Anterior cingulate cortex (tissue), 58 donors: ENCODE measurements around the gene PTPRC.

ENCODE experiments used
- DNase-seq, 58 donors: peaks; one replicate each; lab custom pipeline; 2025; lab: John Stamatoyannopoulos, UW

PTPRC gene

DNA sequence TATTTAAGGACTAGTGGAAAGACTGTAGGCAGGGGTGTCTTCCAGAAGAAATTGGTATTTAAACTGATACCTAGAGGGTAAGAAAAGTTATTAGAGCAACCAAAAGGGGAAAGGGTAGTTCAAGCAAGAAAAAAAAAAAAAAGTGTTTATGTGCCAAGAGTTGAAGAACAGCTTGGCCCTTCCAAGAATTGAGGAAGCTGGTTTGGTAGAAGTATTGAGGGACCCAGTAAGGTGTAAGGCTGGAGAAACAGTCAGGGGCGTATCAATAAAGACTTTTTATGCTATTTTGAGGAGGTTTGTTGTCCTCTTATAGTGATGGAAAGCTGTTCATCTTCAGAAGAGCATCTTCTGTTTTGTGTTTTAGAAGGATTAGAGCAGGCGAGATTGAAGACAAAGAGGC lies 108.3 kb downstream of the PTPRC start:
- no peak for DNase-seq

DNA sequence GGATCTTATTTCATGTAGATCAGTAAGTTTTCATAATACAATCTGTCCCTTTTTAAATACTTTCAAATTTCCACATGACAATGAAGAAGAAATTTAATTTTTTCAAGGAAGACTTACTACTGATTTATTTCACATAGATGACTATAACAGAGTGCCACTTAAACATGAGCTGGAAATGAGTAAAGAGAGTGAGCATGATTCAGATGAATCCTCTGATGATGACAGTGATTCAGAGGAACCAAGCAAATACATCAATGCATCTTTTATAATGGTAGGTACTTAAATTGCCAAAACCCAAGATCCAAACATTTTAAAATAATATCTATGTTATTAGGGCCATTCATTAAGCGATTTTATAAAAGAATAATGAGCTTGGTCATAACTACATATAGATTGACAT lies 110.4 kb downstream of the PTPRC start:
- no peak for DNase-seq

DNA sequence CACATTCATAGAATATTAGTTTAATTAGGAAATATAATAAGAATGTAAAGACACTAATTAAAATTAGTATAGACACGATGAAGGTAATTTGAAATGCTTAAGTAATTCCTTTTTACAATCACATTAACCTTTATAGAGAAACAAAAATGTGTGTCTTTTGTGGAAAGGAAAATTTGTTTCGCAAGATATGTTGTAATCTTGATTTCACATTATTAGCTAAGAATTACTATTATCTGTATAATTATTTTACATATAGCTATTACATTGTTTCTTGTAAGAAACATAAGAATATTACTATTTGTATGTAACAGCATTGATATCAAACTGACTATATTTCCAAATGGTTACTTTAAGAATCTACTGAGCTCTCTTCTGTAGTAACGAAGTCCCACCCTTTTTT lies 111.2 kb downstream of the PTPRC start:
- DNase-seq, result no peak

DNA sequence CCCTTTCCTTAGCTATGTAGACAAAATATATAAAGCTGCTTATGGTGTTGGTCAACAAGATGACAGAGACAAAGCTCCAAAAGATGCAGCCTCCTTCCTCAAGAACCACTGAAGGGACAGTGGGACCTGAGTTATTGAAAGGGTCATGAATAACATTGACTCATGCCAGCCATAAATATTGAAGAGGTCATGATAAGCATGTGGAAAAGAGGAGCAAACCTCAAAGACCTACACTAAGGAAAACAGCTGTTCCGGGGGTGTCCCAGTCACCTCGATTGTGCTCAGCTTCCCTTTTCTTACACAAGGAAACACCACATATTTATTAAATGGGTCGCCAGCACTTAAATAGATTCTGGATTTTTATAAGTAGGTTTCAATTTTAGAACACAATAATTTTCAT lies 112.9 kb downstream of the PTPRC start:
- DNase-seq, result no peak

DNA sequence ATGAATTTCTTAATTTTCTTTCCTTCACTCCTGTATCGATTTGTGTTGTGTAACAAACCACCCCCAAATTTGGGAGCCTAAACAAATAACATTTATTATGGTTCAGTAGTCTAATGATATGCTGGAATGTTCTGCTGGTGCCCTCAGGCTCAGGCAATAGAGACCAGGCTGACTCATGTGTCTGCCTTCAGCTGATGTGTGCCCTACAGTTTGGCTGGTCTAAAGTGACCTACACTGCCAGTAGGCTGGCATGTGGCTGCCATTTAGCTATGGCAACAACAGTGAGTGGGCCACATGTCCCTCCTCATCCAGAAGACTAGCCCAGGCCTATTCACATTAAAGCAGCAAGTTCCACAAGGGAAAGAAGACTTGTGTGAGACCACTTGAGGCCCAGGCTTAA lies 115.8 kb downstream of the PTPRC start:
- no peak for DNase-seq

DNA sequence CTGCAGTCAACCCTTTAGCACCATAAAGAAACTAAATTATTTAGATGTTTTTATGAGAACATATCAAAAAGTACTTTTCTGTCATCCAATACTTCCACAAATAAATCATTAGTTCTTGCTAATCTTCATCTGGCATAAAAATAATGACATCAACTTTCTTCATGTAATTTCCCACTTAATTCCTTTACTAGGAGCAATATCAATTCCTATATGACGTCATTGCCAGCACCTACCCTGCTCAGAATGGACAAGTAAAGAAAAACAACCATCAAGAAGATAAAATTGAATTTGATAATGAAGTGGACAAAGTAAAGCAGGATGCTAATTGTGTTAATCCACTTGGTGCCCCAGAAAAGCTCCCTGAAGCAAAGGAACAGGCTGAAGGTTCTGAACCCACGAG lies 116.9 kb downstream of the PTPRC start:
- no peak for DNase-seq

DNA sequence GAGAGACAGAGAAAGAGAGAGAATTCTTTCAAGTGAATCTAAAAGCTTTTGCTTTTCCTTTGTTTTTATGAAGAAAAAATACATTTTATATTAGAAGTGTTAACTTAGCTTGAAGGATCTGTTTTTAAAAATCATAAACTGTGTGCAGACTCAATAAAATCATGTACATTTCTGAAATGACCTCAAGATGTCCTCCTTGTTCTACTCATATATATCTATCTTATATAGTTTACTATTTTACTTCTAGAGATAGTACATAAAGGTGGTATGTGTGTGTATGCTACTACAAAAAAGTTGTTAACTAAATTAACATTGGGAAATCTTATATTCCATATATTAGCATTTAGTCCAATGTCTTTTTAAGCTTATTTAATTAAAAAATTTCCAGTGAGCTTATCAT lies 117.6 kb downstream of the PTPRC start:
- no peak for DNase-seq

DNA sequence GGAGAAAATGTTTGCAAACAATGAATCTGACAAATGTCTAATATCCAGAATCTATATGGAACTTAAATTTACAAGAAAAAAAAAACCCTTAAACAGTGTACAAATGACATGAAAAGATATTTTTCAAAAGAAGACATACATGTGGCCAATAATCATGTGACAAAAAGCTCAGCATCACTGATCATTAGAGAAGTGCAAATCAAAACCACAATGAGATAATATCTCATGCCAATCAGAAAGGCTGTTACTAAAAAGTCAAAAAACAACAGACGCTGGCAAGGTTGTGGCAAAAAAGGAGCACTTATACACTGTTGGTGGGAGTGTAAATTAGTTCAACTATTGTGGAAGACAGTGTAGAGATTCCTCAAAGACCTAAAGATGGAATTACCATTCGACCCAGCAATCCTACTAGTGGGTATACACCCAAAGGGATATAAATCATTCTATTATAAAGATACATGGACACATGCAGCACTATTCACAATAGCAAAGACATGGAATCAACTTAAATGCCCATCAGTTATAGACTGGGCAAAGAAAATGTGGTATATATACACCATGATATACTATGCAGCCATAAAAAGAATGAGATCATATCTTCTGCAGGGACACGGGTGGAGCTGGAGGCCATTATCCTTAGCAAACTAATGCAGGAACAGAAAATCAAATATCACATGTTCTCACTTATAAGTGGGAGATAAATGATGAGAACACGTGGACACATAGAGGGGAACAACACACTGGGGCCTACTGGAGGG lies 123.2 kb downstream of the PTPRC start:
- no peak for DNase-seq

DNA sequence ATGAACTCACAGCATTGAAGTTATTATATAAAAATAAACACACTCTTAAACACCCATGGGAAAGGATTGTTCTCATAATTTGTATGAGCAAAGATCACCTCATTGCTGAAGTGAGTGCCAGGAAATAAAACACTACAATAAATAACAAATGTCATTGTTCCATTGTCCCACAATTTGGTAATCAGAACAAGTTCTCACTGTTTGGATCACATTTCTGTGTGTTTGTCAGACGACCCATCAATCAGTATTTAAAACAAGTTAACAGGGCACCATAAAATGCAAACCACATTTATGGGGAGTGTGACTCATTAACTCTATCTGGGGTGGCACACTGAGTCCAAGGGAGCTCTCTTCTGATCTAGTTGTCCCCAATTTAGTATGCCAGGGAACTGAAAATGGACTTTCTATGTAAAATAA lies 124.5 kb downstream of the PTPRC start:
- peak in 1 of 58 donors; percentile 7 for DNase-seq

DNA sequence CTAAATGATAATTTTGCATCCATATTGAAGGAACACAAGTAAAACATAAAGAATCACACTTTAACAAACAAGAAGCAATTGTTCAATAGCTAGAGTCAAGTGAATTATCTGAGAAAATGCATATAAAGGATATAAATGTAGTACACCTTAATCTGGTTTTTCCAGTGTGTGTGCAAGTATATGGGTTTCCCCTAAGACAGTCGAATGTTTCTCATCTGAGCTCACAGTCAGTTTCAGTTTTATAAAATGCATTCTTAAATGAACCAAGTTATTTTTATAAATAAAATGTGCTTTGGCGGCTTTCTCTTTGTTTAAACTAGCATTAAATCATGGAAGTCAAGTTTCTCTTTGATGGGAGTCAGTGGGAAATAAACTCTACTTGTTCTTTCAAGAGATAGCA lies 125.9 kb downstream of the PTPRC start:
- no peak for DNase-seq

DNA sequence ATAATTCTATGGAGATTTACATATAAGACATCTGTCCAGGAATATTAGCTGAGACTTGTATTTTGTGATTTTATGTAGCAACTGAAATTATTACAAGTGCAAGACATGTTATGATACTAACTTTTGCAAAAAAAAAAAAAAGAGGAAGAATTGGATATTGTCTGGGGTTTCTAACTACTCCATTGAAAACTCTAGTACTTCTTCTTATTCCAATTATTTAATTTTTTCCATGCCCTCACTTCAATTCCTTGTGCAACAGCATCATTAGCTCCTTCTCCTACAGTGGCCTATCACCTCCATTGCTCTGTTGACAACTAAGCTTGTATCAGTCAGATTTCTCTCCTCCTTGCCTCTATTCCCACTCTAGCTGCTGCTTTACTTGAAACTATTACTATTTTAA lies 126.6 kb downstream of the PTPRC start:
- DNase-seq, result no peak

DNA sequence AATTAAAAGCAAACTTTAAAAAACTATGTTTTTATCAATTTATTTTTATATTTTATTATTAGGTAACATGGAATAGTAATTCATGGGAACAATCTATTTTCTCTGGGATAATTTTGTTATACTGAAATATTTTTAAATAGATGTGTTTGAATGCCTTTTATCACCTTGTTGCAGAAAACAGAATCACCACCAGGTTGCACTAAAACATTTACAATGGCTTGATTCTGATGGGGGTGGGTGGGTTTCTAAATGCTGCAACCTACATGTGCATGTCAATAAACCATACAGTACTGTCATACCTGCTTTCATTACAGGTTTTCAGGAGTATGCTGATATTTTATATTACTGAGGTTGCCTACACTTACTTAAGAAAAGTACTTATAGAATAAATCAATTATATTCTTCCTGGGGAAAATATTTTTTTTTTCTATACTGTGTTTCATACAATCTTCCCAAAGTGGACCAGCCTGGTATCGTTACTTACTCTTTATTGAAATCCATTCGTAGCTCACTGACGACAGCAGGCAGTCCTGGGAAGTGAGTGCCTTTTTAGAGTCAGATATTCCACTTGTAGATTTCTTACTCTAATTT lies 132.8 kb downstream of the PTPRC start:
- peak in 2 of 58 donors; percentile 7 to 36 for DNase-seq

DNA sequence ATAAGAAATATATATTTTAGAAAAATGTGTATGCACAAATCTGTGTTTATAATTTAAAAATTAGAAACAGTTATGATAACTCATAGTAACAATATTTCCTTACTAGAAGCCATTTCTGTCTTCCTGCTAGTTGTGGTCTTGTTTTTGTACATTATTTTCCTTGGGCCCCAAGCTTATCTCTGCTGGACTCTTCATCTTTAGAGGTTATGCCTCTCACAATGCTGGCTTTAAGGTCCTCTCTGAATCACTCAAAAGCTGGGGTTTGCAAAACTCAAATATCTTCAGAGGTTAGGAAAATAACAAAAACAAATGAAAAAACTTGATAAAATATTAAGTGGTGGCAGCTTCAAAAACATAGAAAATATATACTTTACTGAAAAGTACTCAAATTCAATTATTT lies 133.8 kb downstream of the PTPRC start:
- no peak for DNase-seq

DNA sequence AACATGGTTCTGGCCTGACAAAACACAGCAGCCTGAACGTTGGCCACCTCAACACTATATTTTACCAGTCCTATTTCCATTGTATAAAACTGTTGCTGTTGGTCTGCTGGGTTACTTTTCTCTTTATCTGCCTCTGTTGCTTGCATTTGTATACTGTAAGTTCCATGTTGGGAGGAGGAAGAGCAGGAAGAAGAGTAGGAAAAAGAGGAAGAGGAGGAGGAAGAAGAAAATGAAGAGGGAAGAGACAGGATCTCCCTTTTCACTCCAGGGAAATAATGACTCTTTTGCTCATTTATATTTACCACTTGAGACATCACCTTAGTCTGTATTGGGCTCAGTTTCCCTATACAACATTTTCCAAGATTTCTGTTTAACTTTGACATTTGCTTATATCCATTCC lies 134.2 kb downstream of the PTPRC start:
- DNase-seq, result no peak

DNA sequence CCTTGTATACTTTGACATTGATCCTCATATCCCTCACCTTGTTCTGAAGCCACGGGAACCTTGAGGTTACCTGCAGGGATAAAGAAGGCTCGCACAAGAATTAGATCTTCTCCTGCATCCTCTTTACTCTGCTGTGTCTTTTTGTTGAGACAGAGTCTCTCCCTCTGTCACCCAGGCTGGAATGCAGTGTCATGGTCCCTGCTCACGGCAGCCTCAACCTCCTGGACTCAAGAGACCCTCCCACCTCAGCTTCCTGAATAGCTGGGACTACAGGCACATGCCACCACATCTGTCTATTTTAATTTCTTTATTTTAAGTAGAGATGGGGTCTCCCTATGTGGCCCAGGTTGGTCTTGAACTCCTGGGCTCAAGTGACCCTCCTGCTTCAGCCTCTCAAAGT lies 134.7 kb downstream of the PTPRC start:
- no peak for DNase-seq

DNA sequence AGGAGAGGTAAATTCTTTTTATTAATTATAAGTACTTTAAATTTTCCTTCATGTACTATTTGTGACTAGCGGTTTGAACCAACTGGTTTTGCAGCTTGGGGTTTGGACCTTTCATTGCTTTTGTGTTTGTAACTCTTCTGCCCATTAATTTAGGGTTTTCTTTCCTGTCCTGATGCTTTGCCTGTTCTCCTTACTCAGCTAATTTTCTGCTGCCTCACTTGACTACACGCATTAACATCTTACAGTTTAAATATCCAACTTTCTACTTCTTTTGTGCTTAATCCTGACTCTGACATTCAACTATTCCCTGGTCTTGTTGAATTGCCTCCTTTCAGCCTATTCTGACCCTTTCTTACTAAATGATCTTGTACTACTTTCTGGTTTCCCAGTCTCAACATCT lies 135.6 kb downstream of the PTPRC start:
- DNase-seq, result no peak

DNA sequence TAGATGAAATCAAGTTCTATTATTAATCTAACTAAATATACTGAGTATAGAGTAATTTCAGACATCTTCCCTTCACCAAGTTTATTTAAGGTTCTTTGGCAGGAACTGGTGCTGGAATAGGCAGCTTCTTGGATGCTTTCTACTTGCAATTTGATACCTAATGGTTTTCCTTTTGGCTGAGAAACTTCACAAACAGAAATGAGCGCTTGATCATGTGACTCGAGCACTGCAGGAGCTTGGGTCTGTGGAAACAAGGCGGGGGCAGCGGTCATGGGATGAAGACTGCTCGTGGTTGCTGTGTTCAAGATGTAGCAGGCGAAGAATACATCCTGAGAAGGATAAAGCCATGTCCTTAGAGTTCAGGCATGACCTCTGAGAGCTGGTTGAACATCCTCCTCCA lies 136.8 kb downstream of the PTPRC start:
- DNase-seq, result no peak

DNA sequence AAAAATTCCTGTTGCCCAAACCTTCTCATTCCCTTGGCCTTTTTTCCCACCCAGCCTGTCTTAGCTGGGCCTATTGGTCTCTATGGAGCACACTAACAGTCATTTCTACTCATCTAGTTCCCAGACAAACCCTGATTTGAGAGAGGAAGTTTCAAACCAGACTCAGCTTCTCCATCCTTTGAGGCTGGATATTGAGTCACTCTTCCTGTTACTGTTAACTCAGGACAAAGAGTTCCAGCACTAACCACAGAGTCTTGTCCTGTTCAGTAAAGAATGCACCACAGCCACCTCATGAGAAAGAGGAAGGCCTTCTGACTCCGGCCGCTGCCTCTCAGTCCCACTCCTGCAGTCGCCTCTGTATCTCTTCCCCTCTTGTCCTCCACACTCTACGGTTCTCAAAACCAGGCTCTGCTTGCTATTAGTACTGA lies 137.8 kb downstream of the PTPRC start:
- DNase-seq, result peak in 10 of 58 donors; percentile 3 to 74 (median 22)

DNA sequence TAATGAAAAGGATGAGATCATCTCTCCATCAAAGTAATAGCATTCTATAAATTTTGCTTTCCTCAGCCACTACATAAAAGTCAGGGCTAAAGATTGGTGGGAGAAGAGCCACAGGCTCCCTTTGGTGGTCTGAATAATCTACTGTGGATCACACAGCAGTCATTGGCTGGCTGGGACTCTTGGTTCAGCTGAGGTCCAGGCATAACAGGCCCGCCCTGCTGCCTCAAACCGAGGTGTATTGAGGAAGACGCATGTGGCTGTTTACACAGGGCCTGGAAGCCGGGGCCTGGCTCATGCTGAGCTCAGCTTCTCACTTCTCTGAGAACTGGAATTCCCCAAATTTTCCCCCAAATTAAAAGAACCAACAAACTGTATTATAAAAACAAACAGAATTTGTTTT lies 139.2 kb downstream of the PTPRC start:
- no peak for DNase-seq

DNA sequence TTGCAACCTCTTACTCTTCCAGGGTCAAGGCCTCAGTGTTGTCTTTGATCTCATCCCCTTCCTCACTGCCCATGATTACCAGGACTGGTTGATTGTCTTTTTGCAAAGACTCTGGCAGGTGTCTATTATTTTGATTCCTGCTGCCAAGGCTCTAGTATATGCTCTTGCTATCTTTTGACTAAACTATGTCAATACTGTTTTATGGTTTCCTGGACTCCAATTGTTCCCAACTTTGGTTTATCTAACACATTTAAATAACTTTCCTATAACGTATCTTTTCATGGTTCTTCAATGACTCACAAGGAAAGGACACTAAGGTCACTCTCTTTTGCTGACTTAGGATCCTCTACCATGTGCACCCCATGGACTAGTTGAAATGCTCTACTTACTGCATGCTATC lies 141.5 kb downstream of the PTPRC start:
- DNase-seq, result no peak

DNA sequence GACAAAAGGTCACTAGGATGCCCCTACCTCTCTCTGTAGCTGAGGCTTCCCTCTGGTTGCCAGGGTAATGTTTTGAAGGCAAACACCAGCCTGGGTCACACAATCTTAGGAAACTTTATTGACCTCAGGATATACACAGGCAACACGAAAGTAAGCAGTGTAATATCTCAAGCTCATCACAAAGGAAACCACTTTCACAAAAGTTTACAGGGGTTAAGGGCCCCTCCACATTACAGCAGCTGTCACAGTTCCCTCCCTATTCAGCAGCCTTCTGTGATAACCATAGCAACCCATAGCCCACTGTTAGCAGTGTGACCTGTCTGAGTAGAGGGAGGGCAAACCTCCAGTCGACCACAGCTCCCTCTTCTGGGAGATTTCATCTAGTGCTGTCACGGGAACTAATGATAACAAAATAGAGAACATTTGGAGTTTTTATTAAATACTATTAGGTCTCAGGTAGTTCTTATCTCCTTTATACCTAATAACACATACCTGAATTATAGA lies 149.8 kb downstream of the PTPRC start:
- no peak for DNase-seq

DNA sequence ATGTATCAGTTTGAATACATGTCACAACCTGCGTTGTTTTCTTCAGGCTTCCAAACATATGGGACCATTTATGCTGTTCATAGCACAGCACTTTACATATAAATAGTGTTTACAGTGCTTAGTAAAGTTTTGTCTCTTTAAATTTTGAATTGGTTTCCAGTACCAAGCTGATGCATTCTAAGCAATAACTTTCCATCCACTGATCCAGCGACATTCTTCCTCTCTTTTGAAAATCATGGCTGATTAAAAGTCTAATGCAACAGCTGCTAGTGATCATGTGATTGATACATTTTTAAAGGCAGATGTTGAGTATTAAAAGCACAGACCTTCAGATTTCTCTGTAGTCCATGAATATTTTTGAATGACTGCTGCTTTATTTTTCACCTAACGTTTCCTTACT lies 154.9 kb downstream of the PTPRC start:
- DNase-seq, result no peak
